PC-3 (cell line): Measurements from ENCODE around the gene UROS. TPM values are rescaled to one million over a fixed set of nuclear protein-coding genes. Genes with fewer than 3 reads are reported as not detected.

Experiments used
- ATAC-seq: fragments of 200-7000 bp; cut with Tn5 transposase; 2 replicates; pipeline ENCODE4 v1.9.1; 2020; ENCODE audit warnings: mild to moderate bottlenecking, moderate library complexity
- BruUV-seq: library from RNA; stranded (reverse); fragments of 400-500 nt; replicated peaks from 2 replicates; lab custom pipeline; 2021; lab: Mats Ljungman, UMichigan
- CTCF ChIA-PET: fragments of 300-600 bp; sonication (Branson Sonifier 250); formaldehyde crosslinking; loops from one replicate; lab custom pipeline; 2022; ENCODE audit warnings: antibody characterized with exemption; lab: Charles Lee
- POLR2A ChIA-PET: fragments of 300-600 bp; sonication (Branson Sonifier 250); formaldehyde crosslinking; loops from one replicate; lab custom pipeline; 2022; ENCODE audit warnings: antibody characterized with exemption; ENCODE audit not compliant: unreplicated experiment; lab: Charles Lee
- DNase-seq: peaks from one replicate; pipeline ENCODE4 v3.0.0-alpha.2; 2015
- H2AFZ ChIP-seq: fragments of 300-600 bp; sonication (generic); 2 replicates; pipeline ENCODE4 v1.6.0; 2016; ENCODE audit warnings: antibody characterized with exemption, low read length
- H3F3A ChIP-seq: fragments of 300-600 bp; sonication (generic); one replicate; pipeline ENCODE4 v1.6.0; 2017; ENCODE audit warnings: antibody characterized with exemption, low read length, control low read depth, mild to moderate bottlenecking; ENCODE audit not compliant: unreplicated experiment
- H3K27ac ChIP-seq: fragments of 300-600 bp; sonication (generic); 2 replicates; pipeline ENCODE4 v1.5.1; 2016; ENCODE audit warnings: mild to moderate bottlenecking, low read length
- H3K27me3 ChIP-seq: fragments of 300-600 bp; sonication (generic); 2 replicates; pipeline ENCODE4 v1.6.1; 2016; ENCODE audit warnings: low read length, mixed read lengths
- H3K36me3 ChIP-seq: fragments of 300-600 bp; sonication (generic); 2 replicates; pipeline ENCODE4 v1.6.1; 2016; ENCODE audit warnings: low read depth, mixed run types, low read length, mixed read lengths
- H3K4me1 ChIP-seq: fragments of 300-600 bp; sonication (generic); 2 replicates; pipeline ENCODE4 v1.5.1; 2016; ENCODE audit warnings: low read length; ENCODE audit not compliant: insufficient read depth
- H3K4me2 ChIP-seq: fragments of 300-600 bp; sonication (generic); 2 replicates; pipeline ENCODE4 v1.6.0; 2016; ENCODE audit warnings: low read length
- H3K4me3 ChIP-seq: fragments of 300-600 bp; sonication (generic); 2 replicates; pipeline ENCODE4 v1.5.1; 2016; ENCODE audit warnings: mild to moderate bottlenecking, low read length, mixed read lengths
- H3K79me2 ChIP-seq: fragments of 300-600 bp; sonication (generic); 2 replicates; pipeline ENCODE4 v1.6.1; 2017; ENCODE audit warnings: low read length, mixed read lengths
- H3K9ac ChIP-seq: fragments of 300-600 bp; sonication (generic); 2 replicates; pipeline ENCODE4 v1.6.0; 2016; ENCODE audit warnings: mild to moderate bottlenecking, low read length
- H3K9me2 ChIP-seq: fragments of 300-600 bp; sonication (generic); replicated peaks from 2 replicates; pipeline ENCODE4 v1.6.1; 2016; ENCODE audit warnings: mixed run types, low read length, mixed read lengths
- H3K9me3 ChIP-seq: fragments of 300-600 bp; sonication (generic); 2 replicates; pipeline ENCODE4 v1.6.1; 2016; ENCODE audit warnings: low read length, mixed read lengths
- H4K20me1 ChIP-seq: fragments of 300-600 bp; sonication (generic); 2 replicates; pipeline ENCODE4 v1.6.1; 2016; ENCODE audit warnings: low read length, mixed read lengths
- CTCF ChIP-seq: fragments of 300-600 bp; sonication (generic); conservative IDR thresholded peaks from 2 replicates; pipeline ENCODE4 v1.5.1; 2017; ENCODE audit warnings: antibody characterized with exemption, low read depth, mild to moderate bottlenecking, low read length
- EZH2 ChIP-seq: fragments of 300-600 bp; sonication (generic); IDR thresholded peaks from one replicate; pipeline ENCODE4 v1.6.1; 2017; ENCODE audit warnings: antibody characterized with exemption, mild to moderate bottlenecking, low read length; ENCODE audit not compliant: unreplicated experiment
- EZH2phosphoT487 ChIP-seq: fragments of 300-600 bp; sonication (generic); IDR thresholded peaks from 2 replicates; pipeline ENCODE4 v1.6.1; 2018; ENCODE audit warnings: mild to moderate bottlenecking, antibody characterized with exemption, low read length, borderline replicate concordance
- intact Hi-C: fragments of 100-400 bp; cut with micrococcal nuclease; formaldehyde crosslinking; loops from 2 replicates; pipeline ENCODE4 v1.9.0; 2023
- total RNA-seq: library from RNA; depleted of rRNA; stranded (reverse); fragments of >200 nt; gene quantifications from 2 replicates; pipeline ENCODE4 v1.2.3, GENCODE V29; 2014

The UROS gene
- total RNA-seq, 1 experiment from 2014 or later, result 50.6 TPM

GRCh38 chr10:125849448-125849847 lies 26.4 kb upstream of the UROS start:
- Histone ChIP-seq H3K9me3 (no peaks in the 10 kb centered on the region), H3K4me1 (no peaks in the 10 kb centered on the region), H3K9ac (no peak overlapping the region), H3K79me2 (no peaks in the 10 kb centered on the region), H3K4me2 (no peak overlapping the region), H3K4me3 (no peak overlapping the region), H4K20me1 (no peaks in the 10 kb centered on the region), H3K36me3 (peaks cover 5% of the 10 kb centered on the region; the same call in 1 of the 2 replicates), H3F3A (no peaks in the 10 kb centered on the region), H2AFZ (no peak overlapping the region), H3K27me3 (no peaks in the 10 kb centered on the region), H3K9me2 (no peaks in the 10 kb centered on the region), H3K27ac (no peak overlapping the region)
- no TSS peak for BruUV-seq
- POLR2A ChIA-PET, result no interaction called here
- ATAC-seq, result no peak
- TF ChIP-seq CTCF, result no peak
- TF ChIP-seq EZH2, result no peak
- no peak for TF ChIP-seq EZH2phosphoT487
- intact Hi-C loops, result no loop called here
- CTCF ChIA-PET, result no interaction called here
- DNase-seq, result no peak

- Histone ChIP-seq H3K27me3 (no peaks in the 10 kb centered on the region), H3K4me2 (no peak overlapping the region), H3K36me3 (peaks cover 5% of the 10 kb centered on the region; the same call in 1 of the 2 replicates), H3K4me3 (no peak overlapping the region), H3K9me2 (no peaks in the 10 kb centered on the region), H3K9me3 (no peaks in the 10 kb centered on the region), H2AFZ (no peak overlapping the region), H3K4me1 (no peaks in the 10 kb centered on the region), H3K27ac (no peak overlapping the region), H4K20me1 (no peaks in the 10 kb centered on the region), H3K79me2 (no peaks in the 10 kb centered on the region), H3K9ac (no peak overlapping the region), H3F3A (no peaks in the 10 kb centered on the region)
- CTCF ChIA-PET, result no interaction called here
- TF ChIP-seq EZH2, result no peak
- no peak for TF ChIP-seq CTCF
- no peak for TF ChIP-seq EZH2phosphoT487
- POLR2A ChIA-PET, result no interaction called here
- intact Hi-C loops, result no loop called here
- ATAC-seq, result no peak
- no peak for DNase-seq
- BruUV-seq, result no TSS peak
Observed at GRCh38 chr10:125848857-125849256, 25.8 kb upstream of the UROS start.

GRCh38 chr10:125848371-125848770 lies 25.3 kb upstream of the UROS start:
- Histone ChIP-seq H2AFZ (no peak overlapping the region), H3K9me3 (no peaks in the 10 kb centered on the region), H3F3A (no peaks in the 10 kb centered on the region), H3K27me3 (no peaks in the 10 kb centered on the region), H3K27ac (no peak overlapping the region), H3K9me2 (no peaks in the 10 kb centered on the region), H3K4me1 (no peaks in the 10 kb centered on the region), H3K4me3 (no peak overlapping the region), H3K79me2 (no peaks in the 10 kb centered on the region), H4K20me1 (no peaks in the 10 kb centered on the region), H3K4me2 (no peak overlapping the region), H3K9ac (no peak overlapping the region), H3K36me3 (peaks cover 5% of the 10 kb centered on the region; the same call in 1 of the 2 replicates)
- DNase-seq (no peak), ATAC-seq (no peak)
- CTCF ChIA-PET, result no interaction called here
- no peak for TF ChIP-seq CTCF
- TF ChIP-seq EZH2, result no peak
- TF ChIP-seq EZH2phosphoT487, result no peak
- intact Hi-C loops, result no loop called here
- no TSS peak for BruUV-seq
- POLR2A ChIA-PET, result no interaction called here
